Ascending aorta (tissue), 2 donors: ENCODE measurements around the gene FBLN1. TPM values are rescaled to one million over a fixed set of nuclear protein-coding genes. Genes with fewer than 3 reads are reported as not detected.
A peak's percentile ranks its signal among the peaks of the same experiment; 100 is the strongest.

Source experiments
- DNase-seq, 2 donors: peaks; one replicate each; pipeline ENCODE4 v3.0.0-alpha.2; 2019; ENCODE audit warnings: low spot score in 2 of 2
- H3K27ac ChIP-seq, 2 donors: fragments of 200-600 bp; sonication (generic); one replicate each; pipeline ENCODE4 v1.5.1; 2016 to 2017; ENCODE audit warnings: mild to moderate bottlenecking in 1 of 2
- H3K27me3 ChIP-seq: fragments of 200-600 bp; sonication (generic); one replicate; pipeline ENCODE4 v1.5.1; 2017
- H3K36me3 ChIP-seq, 2 donors: fragments of 200-600 bp; sonication (generic); one replicate each; pipeline ENCODE4 v1.5.1; 2016
- H3K4me1 ChIP-seq, 2 donors: fragments of 200-600 bp; sonication (generic); one replicate each; pipeline ENCODE4 v1.5.1; 2016 to 2017; ENCODE audit warnings: mild to moderate bottlenecking in 1 of 2
- H3K4me3 ChIP-seq, 2 donors: fragments of 200-600 bp; sonication (generic); one replicate each; pipeline ENCODE4 v1.5.1; 2016 to 2017; ENCODE audit warnings: mild to moderate bottlenecking in 1 of 2
- H3K9me3 ChIP-seq, 2 donors: fragments of 200-600 bp; sonication (generic); one replicate each; pipeline ENCODE4 v1.5.1; 2016
- CTCF ChIP-seq, 3 experiments: fragments of 200-600 bp in 2 of 3; fragments of 450-650 bp in 1 of 3; sonication (generic) in 2 of 3; IDR thresholded peaks; one replicate each; pipeline ENCODE4 v1.5.1; 2016 to 2019; ENCODE audit warnings: antibody characterized with exemption in 3 of 3, mild to moderate bottlenecking in 1 of 3, moderate library complexity in 1 of 3
- intact Hi-C: fragments of 100-400 bp; cut with DNase I; formaldehyde crosslinking; loops from one replicate; pipeline ENCODE4 v1.15.1; 2023
- total RNA-seq: library from RNA; depleted of rRNA; stranded (reverse); fragments of >200 nt; gene quantifications from one replicate; pipeline ENCODE4 v1.1.0, GENCODE V29; 2016

FBLN1 gene
- total RNA-seq, 1 donor from 2014 or later = 580 TPM

DNA sequence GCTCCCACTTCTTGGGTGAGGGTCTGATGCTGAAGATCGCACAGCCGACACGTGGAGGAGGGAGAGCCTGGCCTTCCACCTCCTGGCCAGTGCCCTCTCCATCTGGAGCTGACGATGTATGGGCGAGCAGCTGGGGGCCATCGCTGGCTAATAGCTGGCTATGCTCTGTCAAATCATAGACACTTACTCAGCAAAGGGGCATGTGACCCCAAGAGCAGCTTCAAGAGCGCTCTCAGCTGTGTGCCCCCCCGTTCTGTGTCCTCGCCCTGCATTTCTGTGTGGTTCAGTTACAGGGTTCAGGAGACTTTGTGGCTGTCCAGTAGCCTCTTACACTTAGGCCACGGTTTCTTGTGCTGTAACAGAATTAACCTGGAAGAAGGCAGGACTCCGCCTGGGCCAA, 26.4 kb downstream of the FBLN1 start:
- H3K36me3 ChIP-seq = peaks cover 7 to 13% of the 10 kb centered on the region in 2 donors
- no peaks in the 10 kb centered on the region for H3K27me3 ChIP-seq
- H3K27ac ChIP-seq = no peak overlapping the region
- H3K9me3 ChIP-seq = no peaks in the 10 kb centered on the region
- intact Hi-C loops = no loop called here
- TF ChIP-seq CTCF (IDR thresholded peaks at IDR 0.05) = no peak
- DNase-seq = no peak
- H3K4me3 ChIP-seq = no peak overlapping the region
- H3K4me1 ChIP-seq = peaks cover 5 to 21% of the 10 kb centered on the region in 2 donors

DNA sequence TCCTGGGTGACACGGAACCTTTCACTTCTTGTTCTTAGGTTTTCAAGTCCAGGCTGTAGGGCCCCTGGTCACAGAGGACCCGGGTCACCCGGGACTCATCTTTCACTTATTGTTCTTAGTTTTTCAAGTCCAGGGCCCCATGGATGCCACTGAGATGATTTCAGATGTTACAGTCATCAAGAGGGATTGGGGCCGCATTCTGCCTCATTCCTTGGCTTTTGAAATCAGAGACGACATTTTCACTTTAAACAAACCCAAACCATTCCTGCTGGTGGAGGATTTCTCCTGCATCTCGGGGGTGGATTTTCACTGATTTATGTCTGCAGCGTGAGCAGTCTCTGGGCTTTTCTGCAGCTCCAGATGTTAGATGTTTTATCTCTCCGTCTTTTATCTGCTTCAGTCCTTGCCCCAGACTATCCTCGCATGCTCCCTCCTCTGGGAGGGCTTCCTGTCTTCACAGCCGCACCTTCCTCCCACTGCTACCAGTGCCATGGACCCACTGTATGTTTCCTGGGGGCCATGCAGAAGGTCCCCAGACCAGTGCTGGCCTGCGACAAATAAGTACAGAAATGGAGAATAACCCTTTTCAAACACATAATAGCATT, 27.4 kb downstream of the FBLN1 start:
- H3K27me3 ChIP-seq = no peaks in the 10 kb centered on the region
- peaks cover 5 to 16% of the 10 kb centered on the region in 2 donors for H3K4me1 ChIP-seq
- peaks cover 7 to 13% of the 10 kb centered on the region in 2 donors for H3K36me3 ChIP-seq
- no peaks in the 10 kb centered on the region for H3K9me3 ChIP-seq
- no peak overlapping the region for H3K27ac ChIP-seq
- intact Hi-C loops = no loop called here
- TF ChIP-seq CTCF (IDR thresholded peaks at IDR 0.05) = no peak
- DNase-seq = no peak
- H3K4me3 ChIP-seq = no peak overlapping the region

DNA sequence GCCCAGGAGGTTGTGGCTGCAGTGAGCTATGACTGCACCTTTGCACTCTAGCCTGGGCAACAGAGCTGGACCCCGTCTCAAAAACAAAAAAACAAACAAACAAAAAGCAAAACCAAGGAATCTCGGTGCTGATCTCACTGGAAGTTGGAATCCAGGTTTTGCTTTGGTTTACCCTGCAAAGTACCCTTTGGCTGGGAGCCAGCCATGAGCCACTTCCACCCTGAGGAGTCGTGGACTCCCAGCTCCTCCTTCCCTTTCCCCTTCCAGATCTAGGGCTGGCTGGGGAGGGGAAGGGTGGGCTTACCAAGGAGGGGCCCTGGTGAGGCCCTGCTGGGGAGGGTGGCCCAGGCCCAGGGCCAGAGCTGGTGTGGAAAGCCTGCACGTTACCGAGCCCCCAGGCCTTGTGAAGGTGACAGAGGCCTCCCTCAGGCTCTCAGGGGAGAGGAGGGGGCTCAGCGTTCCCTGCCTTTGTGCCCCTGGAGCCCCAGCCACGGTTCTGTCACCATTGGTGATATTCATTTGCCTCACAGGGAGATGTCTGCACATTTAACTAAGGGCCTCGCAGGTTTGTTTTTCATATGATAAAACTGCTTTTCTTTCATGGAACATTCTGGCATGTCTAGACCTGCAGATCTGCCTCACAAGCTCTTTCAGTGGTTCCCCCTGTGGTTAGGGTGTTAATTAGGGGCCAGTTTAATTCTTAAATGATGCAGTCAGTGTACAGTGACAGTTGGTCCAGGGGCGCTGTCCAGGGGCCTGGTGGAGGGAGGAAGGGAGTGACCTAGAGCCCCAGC, 29.0 kb downstream of the FBLN1 start:
- Histone ChIP-seq H3K9me3 (no peaks in the 10 kb centered on the region), H3K36me3 (peaks cover 7 to 9% of the 10 kb centered on the region in 2 donors), H3K27me3 (no peaks in the 10 kb centered on the region), H3K27ac (peak overlapping the region; percentile 44 to 54), H3K4me3 (no peak overlapping the region), H3K4me1 (peaks cover 5 to 17% of the 10 kb centered on the region in 2 donors)
- intact Hi-C loops = no loop called here
- no peak for TF ChIP-seq CTCF (IDR thresholded peaks at IDR 0.05)
- no peak for DNase-seq

DNA sequence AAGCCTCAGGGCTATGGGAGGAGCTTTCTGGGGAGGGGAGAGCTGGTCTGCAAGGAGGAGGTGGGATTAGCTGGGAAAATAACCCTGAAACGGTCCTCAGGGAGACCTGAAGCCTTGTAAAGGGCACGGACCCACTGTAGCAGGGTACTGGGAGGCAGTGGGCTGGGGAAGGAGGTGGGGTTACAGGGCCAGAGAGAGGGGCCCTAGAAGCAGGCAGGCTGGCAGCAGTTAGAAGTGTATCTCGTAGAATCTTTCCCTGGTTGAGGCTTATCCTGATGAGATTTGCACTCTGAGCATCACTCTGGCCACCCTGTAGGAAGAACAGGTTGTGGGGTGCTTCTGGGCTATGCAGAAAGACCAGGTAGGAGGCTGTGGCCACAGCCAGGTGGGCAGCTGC, 29.6 kb downstream of the FBLN1 start:
- Histone ChIP-seq H3K36me3 (peaks cover 7 to 9% of the 10 kb centered on the region in 2 donors), H3K27me3 (no peaks in the 10 kb centered on the region), H3K4me1 (peaks cover 5 to 20% of the 10 kb centered on the region in 2 donors), H3K9me3 (no peaks in the 10 kb centered on the region), H3K27ac (peak overlapping the region; percentile 44 to 54), H3K4me3 (no peak overlapping the region)
- no peak for DNase-seq
- intact Hi-C loops = no loop called here
- no peak for TF ChIP-seq CTCF (IDR thresholded peaks at IDR 0.05)

DNA sequence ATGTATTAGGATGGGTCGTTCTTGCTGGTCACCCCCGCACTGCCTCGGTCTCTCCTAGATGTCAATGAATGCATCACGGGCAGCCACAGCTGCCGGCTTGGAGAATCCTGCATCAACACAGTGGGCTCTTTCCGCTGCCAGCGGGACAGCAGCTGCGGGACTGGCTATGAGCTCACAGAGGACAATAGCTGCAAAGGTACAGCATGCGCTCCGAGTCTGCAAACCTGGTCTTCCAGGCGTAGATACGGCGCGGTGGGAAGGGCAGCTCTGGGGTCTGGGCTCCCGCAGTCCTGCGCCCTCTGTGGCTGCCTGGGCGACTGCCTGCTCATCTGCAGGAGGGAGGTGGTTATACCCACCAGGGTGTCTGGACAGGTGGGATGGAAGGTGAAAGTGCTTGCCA, 31.0 kb downstream of the FBLN1 start:
- no peak for DNase-seq
- no peak overlapping the region for H3K4me3 ChIP-seq
- H3K9me3 ChIP-seq = no peaks in the 10 kb centered on the region
- intact Hi-C loops = loop anchor here (2.0 kb wide), 1 partner anchor 15 kb away; no protein-coding TSS in a partner anchor
- H3K4me1 ChIP-seq = peaks cover 8 to 32% of the 10 kb centered on the region in 2 donors
- peaks cover 7 to 8% of the 10 kb centered on the region in 2 donors for H3K36me3 ChIP-seq
- H3K27ac ChIP-seq = no peak overlapping the region
- H3K27me3 ChIP-seq = no peaks in the 10 kb centered on the region
- TF ChIP-seq CTCF (IDR thresholded peaks at IDR 0.05) = no peak
